ENCODE measurements around the gene OSM. TPM values are rescaled to one million over a fixed set of nuclear protein-coding genes. Genes with fewer than 3 reads are reported as not detected.

OSM gene
- total RNA-seq, 1 donor from 2014 or later: not detected

GRCh38 chr22:30287648-30288418 lies 21.2 kb upstream of the OSM start:
- peak; percentile 64 for TF ChIP-seq CTCF (IDR thresholded peaks at IDR 0.05; ENCODE audit: insufficient read depth, low read length, poor library complexity, severe bottlenecking)

GRCh38 chr22:30286813-30287647 lies 20.4 kb upstream of the OSM start:
- DNase-seq (ENCODE audit: low read depth): no peak
- peak; percentile 93 for TF ChIP-seq CTCF (IDR thresholded peaks at IDR 0.05; ENCODE audit: insufficient read depth, low read length, poor library complexity, severe bottlenecking)
- Histone ChIP-seq H3K4me3 (ENCODE audit: low read depth, low read length) (no peak overlapping the region), H3K27me3 (ENCODE audit: control insufficient read depth, insufficient read depth, low read length) (no peaks in the 10 kb centered on the region), H3K36me3 (ENCODE audit: control insufficient read depth, insufficient read depth, low read length) (no peaks in the 10 kb centered on the region)

More at GRCh38 chr22:30287648-30288418, 21.2 kb upstream of the OSM start:
- no peaks in the 10 kb centered on the region for H3K36me3 ChIP-seq (ENCODE audit: control insufficient read depth, insufficient read depth, low read length)
- no peak for DNase-seq (ENCODE audit: low read depth)
- H3K4me3 ChIP-seq (ENCODE audit: low read depth, low read length): peak overlapping the region; percentile 69
- H3K27me3 ChIP-seq (ENCODE audit: control insufficient read depth, insufficient read depth, low read length): no peaks in the 10 kb centered on the region

- TF ChIP-seq CTCF (IDR thresholded peaks at IDR 0.05; ENCODE audit: insufficient read depth, low read length, poor library complexity, severe bottlenecking): no peak
Measured at GRCh38 chr22:30286331-30286730, 19.7 kb upstream of the OSM start.

GRCh38 chr22:30285846-30286200 lies 19.2 kb upstream of the OSM start:
- no peak for DNase-seq (ENCODE audit: low read depth)
- Histone ChIP-seq H3K36me3 (ENCODE audit: control insufficient read depth, insufficient read depth, low read length) (no peaks in the 10 kb centered on the region), H3K4me3 (ENCODE audit: low read depth, low read length) (no peak overlapping the region), H3K27me3 (ENCODE audit: control insufficient read depth, insufficient read depth, low read length) (no peaks in the 10 kb centered on the region)
- no peak for TF ChIP-seq CTCF (IDR thresholded peaks at IDR 0.05; ENCODE audit: insufficient read depth, low read length, poor library complexity, severe bottlenecking)

More at GRCh38 chr22:30286331-30286730, 19.7 kb upstream of the OSM start:
- Histone ChIP-seq H3K36me3 (ENCODE audit: control insufficient read depth, insufficient read depth, low read length) (no peaks in the 10 kb centered on the region), H3K27me3 (ENCODE audit: control insufficient read depth, insufficient read depth, low read length) (no peaks in the 10 kb centered on the region), H3K4me3 (ENCODE audit: low read depth, low read length) (no peak overlapping the region)
- DNase-seq (ENCODE audit: low read depth): no peak

GRCh38 chr22:30285176-30285845 lies 18.7 kb upstream of the OSM start:
- Histone ChIP-seq H3K27me3 (ENCODE audit: control insufficient read depth, insufficient read depth, low read length) (no peaks in the 10 kb centered on the region), H3K4me3 (ENCODE audit: low read depth, low read length) (no peak overlapping the region), H3K36me3 (ENCODE audit: control insufficient read depth, insufficient read depth, low read length) (no peaks in the 10 kb centered on the region)
- no peak for TF ChIP-seq CTCF (IDR thresholded peaks at IDR 0.05; ENCODE audit: insufficient read depth, low read length, poor library complexity, severe bottlenecking)
- DNase-seq (ENCODE audit: low read depth): no peak
